CD4-positive, alpha-beta T cell treated with Interleukin-21 for 1 hour (primary cell): ENCODE results near the gene CLTA.
A peak's percentile ranks its signal among the peaks of the same experiment; 100 is the strongest.

Experiments
- DNase-seq: peaks from one replicate; pipeline ENCODE4 v3.0.0-alpha.2; 2020

Gene CLTA, protein sequence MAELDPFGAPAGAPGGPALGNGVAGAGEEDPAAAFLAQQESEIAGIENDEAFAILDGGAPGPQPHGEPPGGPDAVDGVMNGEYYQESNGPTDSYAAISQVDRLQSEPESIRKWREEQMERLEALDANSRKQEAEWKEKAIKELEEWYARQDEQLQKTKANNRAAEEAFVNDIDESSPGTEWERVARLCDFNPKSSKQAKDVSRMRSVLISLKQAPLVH

DNA sequence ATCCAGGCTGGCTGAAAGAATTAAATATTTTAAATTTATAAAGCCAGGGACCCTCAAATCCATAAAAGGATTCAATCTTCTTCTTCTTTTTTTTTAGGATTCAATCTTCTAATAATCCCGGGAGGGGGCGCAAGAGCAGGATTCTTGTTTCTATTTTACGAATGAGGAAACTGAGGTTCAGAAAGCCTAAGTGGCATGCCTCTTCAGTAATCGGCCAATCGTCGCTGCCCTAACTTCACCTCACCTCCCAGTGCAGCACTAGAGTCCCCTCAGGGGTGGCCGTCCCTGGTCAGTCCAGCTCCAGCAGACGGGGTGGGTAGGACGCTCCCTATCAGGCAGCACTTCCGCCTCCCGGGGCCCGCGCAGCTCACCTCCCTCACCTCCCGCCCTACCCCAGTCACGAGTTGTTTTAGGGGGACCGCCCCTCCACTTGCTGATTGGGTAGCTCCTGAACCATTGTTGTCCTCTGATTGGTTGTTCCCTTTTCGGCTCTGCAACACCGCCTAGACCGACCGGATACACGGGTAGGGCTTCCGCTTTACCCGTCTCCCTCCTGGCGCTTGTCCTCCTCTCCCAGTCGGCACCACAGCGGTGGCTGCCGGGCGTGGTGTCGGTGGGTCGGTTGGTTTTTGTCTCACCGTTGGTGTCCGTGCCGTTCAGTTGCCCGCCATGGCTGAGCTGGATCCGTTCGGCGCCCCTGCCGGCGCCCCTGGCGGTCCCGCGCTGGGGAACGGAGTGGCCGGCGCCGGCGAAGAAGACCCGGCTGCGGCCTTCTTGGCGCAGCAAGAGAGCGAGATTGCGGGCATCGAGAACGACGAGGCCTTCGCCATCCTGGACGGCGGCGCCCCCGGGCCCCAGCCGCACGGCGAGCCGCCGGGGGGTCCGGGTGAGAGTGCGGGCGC lies at the start of gene CLTA:
Gene CLTA, plus strand, starts transcription at position 534 of the 902 bp plus-strand sequence. Its CDS starts 136 bp downstream, at position 670.
- DNase-seq = peak; percentile 97

DNA sequence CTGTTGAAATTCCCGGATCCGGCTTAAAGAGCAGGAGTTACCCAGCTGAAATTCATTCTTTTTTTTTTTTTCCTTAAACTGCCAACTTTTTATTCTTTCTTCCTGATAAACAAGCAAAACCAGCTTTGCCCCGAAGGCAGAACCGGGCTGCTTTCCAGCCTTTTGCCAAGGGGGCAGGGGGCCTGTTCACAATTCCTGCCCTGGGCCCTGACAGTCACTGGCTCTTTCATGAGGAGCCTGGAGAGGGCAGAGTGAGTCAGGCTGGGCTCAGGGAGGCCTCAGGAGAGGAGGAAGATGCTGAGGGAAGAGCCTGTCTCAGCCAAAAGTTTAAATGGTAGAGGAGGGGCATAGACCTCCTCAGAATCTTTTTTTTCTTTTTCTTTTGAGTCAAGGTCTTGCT lies 49.4 kb upstream of the CLTA start:
- no peak for DNase-seq

DNA sequence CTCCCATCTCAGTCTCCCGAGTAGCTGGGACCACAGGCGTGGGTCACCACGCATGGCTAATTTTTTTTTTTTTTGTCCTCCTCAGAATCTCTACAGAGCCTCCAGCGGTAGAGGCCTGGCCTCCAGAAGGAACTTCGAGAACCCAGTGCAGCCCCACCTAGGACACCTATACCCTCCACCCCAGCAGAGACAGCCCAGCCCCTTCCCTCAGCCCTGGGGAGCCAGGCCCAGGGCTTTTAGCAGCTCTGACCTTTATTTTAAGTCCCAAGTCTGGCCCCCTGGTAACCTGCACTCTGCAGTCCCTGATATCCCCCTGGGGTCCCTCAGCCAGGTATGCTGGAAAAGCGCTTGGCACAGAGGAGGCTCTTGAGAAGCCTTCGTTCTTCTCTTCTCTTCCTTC lies 49.0 kb upstream of the CLTA start:
- no peak for DNase-seq

DNA sequence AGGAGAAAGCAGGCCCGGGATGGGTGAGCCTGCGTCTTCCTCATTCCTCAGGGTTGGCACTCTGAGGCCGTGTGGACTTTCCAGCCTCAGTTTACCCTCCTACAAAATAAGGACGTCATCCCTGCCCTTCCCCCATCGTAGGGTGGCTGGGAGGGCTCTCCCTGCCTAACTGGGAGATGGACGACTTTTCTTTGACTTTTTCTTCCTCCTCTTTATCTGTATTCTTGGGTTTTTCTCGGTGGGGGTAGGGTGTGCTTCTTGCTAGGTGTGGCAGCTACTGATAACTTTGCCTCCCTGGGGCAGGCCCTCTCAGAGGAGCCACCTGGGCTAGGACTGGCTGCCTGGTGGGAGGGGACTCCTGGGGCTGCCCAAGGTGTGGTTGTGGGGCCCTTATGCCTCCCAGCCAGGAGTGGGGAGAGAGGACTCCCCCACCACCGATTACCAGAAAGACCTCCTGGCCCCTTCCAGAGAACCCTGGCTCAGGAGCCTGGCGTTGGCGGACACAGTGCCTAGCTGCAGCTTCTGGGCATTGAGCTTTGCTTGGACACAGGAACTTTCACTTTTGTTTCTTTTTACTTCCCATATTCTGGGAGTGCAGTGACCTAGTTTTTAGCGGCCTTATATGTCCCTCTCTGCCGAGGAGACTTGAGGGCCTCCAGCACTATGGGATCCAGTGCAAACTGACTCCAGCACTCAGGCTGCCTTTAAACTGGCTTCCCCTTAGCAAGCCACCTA lies 48.0 kb upstream of the CLTA start:
- DNase-seq = peak; percentile 32

DNA sequence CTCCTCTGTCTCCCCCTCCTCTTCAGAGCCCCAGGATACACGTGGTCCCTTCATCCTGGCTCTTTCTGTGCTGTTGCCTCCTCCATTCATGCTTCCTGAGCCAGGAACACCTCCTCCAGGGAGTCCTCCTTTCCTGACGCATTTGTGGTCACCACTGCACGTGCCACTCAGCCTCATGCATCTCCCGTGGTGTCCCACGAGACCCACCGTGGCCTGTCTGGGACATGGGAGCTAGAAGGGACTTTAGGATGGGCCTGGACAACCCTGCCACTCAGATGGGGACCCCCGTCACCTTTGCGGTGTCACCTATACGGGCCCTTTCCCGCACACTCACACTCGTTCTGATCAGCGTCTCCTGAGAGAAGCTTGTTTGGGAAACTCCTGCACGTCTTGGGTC lies 47.5 kb upstream of the CLTA start:
- DNase-seq = no peak

DNA sequence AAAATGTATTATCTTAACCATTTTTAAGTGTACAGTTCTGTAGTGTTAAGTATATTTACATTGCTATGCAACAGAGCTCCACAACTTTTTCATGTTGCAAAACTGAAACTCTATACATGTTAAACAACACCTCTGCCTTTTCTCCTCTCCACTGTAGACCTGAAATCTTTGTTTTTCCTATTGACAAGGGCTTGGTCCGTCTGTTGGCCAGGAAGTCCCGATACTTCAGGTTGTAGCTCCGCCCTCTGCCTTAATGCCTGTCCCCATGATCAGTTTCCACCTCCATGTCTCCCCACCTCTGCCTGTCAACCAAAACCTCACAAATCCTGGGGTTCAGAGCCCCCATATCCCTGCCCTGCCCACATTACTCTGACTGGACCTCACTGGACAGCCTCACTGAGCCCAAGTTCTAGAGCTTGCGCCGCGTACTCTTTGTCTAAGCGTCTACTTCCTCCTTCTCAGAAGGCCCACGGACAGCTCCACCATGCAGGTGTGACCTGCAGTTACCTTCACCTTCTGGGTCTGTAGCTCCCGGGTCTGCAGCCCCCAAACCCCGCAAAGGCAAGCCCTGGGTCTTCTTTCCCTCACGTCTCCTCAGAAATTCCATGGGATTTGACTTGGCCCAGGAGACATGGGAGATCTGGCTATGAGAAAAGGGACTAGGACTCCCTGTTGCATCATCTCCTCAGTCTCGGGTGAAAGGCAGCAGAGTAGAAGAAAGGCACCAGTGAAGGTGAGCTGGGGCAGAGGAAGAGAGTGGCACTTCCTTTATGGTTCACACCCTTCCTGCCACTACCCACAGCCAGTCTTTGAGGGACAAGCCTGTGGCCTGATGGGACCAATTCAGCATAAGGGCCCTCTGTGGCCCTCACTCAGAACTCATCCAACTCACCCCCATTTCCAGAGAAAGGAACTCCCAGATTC lies 46.1 kb upstream of the CLTA start:
- peak; percentile 46 for DNase-seq

DNA sequence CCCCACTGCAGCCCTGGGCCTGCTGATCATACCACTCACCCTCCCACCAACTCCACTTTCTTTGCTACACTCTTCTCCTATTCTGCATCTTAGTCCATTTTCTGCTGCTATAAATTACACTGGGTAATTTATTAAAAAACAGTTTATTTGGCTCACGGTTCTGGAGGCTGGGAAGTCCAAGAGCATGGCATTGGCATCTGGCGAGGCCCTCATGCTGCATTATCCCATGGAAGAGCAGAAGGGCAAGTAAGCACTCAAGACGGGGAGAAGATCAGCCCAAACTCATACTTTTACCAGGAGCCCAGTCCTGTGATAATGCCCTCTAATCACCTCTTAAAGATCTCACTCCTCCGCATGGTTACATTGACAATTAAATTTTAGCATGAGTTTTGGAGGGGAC lies 44.8 kb upstream of the CLTA start:
- no peak for DNase-seq

DNA sequence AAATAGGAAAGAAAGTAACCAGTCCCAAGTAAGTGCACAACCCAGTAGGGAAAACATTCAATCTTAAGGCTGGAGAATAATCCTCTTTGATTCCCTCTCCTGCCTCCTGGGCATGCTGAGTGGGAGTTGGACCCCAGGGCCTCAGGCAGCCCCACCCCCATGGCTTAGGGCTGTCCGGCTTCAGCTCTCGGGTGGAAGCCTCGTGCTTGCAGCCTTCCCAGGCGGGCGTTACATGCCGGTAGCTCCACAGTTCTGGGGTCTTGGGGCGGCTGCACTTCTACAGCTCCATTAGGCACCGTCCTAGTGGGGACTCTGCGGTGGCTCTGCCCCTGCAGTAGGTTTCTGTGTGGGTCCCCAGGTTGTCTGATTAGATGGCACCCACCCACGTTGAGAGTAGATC lies 44.1 kb upstream of the CLTA start:
- DNase-seq = no peak

DNA sequence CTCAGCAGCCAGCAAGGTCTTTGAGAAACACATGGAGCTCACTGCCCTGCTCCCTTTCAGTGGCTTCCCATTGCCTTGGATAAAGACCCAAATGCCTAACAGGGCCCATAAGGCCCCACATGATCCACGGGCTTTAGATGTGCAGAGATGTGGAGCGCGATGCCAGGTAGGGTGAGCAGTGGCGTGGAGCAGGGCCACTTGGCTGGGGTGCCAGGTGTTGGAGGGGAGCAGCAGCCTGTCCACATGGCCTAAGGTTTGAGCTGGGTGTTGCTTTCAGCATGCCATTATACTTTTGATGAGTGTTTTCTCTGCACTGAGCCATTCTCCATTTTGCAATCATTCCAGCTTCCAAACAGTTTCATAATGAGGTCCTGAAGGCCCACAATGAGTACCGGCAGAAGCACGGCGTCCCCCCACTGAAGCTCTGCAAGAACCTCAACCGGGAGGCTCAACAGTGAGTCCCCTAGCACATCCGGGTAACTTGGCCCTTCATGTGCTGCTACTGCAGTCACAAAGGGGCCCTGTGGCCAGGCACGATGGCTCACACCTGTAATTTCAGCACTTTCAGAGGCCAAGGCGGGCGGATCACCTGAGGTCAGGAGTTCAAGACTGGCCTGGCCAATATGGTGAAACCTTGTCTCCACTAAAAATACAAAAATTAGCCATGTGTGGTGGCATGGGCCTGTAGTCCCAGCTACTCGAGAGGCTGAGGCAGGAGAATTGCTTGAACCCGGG lies 43.1 kb upstream of the CLTA start:
- no peak for DNase-seq

DNA sequence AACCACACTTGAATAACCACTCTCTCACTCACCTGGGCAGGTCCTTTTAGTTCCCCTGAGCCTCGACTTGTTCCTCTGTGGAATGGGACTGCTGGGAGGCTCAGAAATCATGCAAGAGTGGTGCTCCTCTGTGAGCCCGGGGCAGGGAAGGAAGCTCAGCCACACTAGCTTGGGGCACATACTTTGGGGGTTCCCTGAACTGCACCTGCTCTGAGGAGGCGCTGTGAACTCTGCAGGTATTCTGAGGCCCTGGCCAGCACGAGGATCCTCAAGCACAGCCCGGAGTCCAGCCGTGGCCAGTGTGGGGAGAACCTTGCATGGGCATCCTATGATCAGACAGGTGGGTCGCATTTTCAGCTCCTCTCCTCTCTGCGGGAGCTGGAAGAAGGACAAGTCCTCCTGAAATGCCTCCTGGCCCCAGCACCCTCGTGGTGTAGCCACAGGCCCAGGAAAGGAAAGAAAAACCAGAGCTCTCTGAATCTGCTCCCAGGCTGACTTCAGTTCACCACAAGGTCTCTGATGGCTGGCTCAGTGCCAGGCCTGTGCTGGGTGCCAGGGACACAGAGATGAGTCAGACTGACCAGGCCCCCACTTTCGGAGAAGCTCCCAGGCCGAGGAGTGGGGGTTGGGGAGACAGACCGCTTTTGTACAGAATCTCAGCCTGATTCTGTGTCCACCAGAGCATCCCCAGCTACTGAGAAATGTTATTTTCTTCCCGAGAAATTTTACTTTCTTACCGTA lies 42.2 kb upstream of the CLTA start:
- DNase-seq = peak; percentile 77

DNA sequence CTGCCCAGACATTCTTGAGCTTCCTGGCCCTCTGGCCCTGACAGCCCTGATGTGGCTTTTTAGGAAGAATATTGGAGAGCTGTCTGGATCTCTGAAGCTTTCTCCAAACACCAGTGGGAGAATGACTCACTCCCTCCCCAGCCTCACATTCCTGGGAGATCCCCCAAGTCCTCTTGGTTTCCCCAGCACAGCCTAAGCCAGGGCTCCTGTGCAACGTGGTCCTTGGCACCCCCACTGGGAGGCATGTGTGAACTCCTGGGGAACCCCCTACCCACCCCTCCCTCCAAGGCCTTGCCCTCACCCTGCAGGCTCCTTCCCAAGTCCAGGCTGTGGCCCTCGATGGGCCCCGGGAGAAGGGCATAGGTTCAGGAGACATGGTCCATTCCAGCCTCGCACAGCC lies 41.5 kb upstream of the CLTA start:
- DNase-seq = no peak

DNA sequence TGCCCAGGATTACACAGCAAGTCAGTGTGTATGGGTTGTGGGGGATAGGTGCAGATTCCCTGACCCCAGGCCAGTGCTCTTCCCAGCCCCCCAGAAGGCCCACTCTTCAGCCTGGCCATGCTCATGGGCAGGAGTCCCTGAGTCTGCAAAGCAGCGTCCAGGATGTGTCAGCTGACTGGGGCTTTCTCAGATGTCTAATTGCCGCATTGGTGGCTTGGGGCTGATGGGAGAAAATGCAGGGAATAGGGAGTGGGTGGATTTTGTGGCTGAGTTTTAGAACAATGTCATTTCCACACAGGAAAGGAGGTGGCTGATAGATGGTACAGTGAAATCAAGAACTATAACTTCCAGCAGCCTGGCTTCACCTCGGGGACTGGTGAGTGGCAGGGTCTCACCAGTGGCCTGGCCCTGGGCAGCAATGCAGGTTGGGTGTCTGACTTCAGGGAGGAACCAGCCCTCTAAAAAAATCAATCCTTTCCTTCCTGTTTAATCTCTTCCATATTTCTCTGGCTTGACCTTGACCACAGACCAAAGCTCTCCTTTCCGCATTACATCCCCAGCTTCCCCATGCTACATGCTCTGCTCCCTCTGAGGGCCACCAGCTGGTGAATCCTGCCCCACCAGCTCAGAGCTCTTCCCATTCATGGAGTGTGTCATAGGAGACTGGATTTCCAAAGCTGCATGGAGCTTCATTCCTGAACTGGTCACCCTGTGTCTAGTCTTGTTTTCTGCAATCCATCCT lies 40.0 kb upstream of the CLTA start:
- DNase-seq = no peak

DNA sequence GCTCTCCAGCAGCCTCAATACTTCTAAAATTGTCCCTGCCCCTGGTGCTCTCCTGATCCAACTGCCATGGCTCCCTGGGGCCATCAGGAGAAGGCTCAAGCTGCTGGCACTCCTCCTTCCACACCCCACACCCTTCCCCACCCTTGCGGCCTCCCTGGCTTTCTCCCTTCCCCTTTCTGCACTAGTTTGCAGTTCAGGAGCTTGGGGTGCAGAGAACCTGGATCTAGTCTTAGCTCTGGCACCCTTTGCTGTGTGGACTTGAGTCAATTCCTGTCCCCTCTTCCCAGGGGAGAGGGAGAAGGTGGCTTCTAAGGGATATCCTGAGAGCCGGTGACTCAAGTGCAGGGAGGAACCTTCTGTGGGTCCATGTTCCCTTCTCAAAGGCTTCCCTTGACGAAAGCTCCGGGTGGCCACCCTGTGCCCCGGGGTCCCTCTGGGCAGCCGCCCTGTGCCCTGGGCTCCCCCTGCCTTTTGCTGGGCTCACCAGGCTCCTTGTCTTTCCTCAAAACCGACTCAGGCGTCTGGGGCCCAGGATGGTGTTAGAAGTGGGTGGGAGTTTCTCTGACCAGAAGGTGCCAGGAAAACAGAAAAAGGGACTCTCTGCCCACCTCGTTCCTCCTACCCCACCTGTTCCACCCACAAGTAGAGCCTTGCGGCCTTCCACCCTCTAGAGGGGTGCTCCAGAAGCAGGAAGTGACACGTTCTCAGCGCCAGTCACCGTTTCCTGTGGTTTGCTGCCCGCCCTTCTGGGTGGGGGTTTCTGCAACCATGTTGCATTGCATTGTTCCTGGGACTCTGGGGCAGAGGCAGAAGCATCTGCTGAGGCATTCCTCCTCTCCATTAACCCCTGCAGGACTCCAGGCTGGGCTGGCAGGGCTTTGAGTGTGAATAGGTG lies 39.2 kb upstream of the CLTA start:
- peak; percentile 90 for DNase-seq

DNA sequence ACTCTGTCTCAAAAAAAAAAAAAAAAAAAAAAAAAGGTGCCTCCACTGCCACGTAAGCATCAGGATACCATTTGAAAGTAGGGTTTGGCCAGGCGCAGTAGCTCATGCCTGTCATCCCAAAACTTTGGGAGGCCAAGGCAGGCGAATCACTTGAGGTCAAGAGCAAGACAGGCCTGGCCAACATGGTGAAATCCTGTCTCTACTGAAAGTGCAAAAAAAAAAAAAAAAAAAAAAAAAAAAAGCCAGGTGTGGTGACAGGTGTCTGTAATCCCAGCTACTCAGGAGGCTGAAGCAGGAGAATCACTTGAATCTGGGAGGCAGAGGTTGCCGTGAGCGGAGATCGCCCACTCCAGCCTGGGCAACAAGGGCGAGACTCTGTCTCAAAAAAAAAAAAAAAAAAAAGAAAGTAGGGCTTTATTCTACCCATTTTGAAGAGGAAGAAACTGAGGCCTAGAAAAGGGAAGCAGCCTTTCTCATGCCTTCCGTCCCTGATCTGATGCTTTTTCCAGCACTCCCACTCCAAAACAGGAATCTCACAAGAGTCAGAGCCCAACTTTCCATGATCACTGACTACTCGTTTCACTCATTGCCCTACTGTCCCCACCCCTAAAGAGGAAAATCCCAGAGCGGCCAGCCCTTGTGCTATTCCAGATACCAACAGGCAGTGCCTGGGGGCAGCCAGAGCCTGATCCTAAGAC lies 37.8 kb upstream of the CLTA start:
- no peak for DNase-seq

DNA sequence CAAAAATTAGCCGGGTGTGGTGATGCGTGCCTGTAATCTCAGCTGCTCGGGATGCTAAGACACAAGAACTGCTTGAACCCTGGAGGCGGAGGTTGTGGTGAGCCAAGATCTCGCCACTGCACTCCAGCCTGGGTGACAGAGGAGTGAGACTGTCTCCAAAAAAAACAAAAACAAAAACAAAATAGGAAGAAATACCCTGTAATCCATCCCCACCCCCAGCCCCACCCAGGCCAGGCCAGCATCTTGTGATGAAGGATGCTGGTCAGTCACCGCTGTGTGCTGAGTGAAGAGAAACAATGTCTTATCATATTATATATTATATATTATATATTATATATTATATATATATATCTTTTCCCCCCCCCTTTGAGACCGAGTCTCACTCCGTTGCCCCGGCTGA lies 37.0 kb upstream of the CLTA start:
- no peak for DNase-seq

DNA sequence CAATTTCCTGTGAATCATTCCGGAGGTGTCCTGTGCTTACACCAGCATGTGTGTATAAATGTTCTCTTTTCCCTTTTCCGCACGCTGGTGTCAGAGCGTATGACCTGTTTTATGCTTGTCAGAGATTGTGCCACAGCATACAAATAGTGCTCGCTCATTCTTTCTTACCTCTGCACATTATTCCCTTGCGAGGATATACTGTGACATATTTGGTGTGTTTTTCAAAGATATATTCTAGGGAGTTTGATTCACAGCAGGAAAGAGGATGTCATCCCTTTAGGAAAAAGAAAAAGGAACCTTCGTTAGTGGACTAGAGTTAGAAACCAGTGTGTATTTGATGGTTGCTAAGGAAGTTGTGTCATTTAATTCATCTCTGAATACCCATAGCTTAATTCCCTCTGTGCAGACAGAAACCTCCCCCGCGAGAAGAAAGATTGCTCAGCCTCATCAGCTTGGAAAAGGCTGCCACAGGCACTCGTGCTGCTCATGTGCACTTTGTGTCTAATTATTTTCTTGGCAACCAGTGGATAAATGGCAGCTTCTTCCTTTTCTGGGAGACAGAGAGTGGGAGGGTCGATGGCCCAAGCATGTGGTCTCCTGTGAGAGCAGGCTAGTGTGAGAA lies 36.3 kb upstream of the CLTA start:
- peak; percentile 40 for DNase-seq

DNA sequence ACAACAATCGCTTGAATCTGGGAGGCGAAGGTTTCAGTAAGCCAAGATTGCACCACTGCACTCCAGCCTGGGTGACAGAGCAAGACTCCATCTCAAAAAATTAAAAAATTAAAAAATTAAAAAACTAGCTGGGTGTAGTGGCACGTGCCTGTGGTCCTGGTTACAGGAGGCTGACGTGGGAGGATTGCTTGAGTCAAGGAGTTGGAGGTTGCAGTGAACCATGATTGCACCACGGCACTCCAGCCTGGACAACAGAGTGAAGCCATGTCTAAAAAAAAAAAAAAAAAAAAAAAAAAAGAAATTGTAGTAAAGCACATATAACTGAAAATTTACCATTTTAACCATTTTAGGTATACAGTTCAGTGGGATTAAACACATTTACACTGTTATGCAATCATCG lies 34.6 kb upstream of the CLTA start:
- no peak for DNase-seq

DNA sequence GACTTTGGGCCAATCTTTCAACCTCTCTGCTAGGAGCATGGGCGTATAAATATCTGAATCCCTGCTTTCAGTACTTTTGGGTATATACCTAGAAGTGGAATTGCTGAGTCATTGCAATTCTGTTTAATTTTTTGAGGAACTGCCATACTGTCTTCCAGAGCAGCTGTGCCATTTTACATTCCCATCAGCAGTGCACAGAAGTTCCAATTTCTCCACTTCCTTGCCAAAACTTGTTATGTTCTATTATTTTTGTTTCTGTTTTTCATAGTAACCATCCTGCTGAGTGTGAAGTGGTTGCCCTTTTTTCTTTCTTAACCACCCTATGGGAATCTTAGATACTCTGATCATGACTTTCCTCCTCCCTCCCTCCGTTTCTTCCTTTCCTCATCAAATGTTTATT lies 32.6 kb upstream of the CLTA start:
- no peak for DNase-seq
